K562 (cell line): Measurements from ENCODE around the gene B2M. TPM values are rescaled to one million over a fixed set of nuclear protein-coding genes. Genes with fewer than 3 reads are reported as not detected.
"Not testable (repeated sequence)": the region's sequence is repeated elsewhere in the genome, so short reads cannot be mapped to it uniquely, and the experiment has no call there.

Experiments used
- ATAC-seq: fragments of 200-7000 bp; cut with Tn5 transposase; 3 replicates; pipeline ENCODE4 v1.9.1; 2020; ENCODE audit warnings: moderate library complexity
- BruUV-seq: library from RNA; stranded (reverse); fragments of 400-500 nt; replicated peaks from 2 replicates; lab custom pipeline; 2021; lab: Mats Ljungman, UMichigan
- CTCF ChIA-PET: fragments of 300-600 bp; formaldehyde crosslinking; extraction: SDS; loops from one replicate; lab custom pipeline; 2021; ENCODE audit warnings: low intra/inter-chr PET ratio; lab: Yijun Ruan, JAX
- POLR2A ChIA-PET: fragments of 300-600, 350-650 bp; sonication (Branson Sonifier 250); formaldehyde crosslinking; extraction: SDS; loops from one replicate; lab custom pipeline; 2021; ENCODE audit warnings: antibody characterized with exemption, inconsistent platforms; lab: Yijun Ruan, JAX
- DNase-seq, 4 experiments: peaks; one replicate each; pipeline versions ENCODE4 v3.0.0 to v3.0.0-alpha.2; 2011 to 2018; ENCODE audit warnings: low spot score in 3 of 4, mixed read lengths in 3 of 4; ENCODE audit errors: extremely low read depth in 1 of 4
- FAIRE-seq: peaks from 2 replicates; lab custom pipeline; 2011; peaks lifted over from hg19 to GRCh38; lab: Jason Lieb, UNC
- H2AFZ ChIP-seq: 2 replicates; pipeline ENCODE4 v1.6.0; 2011; ENCODE audit warnings: low read depth, low read length, control low read depth, inconsistent platforms
- H3K27ac ChIP-seq: fragments of 200-600 bp; 3 replicates; pipeline ENCODE4 v1.8.0; 2011; ENCODE audit warnings: low read depth, mild to moderate bottlenecking, control low read depth, inconsistent platforms, low read length, moderate library complexity, mixed read lengths; ENCODE audit errors: extremely low read depth
- H3K27me3 ChIP-seq, 2 experiments: fragments of 300-600 bp in 1 of 2; 2 replicates in 1 of 2; 3 replicates in 1 of 2; pipeline versions ENCODE4 v1.6.0 to v1.8.0; 2011; ENCODE audit warnings: inconsistent platforms in 2 of 2, low read length in 2 of 2, mild to moderate bottlenecking in 1 of 2, mixed read lengths in 1 of 2, moderate library complexity in 1 of 2; ENCODE audit not compliant: control insufficient read depth in 2 of 2, insufficient read depth in 2 of 2
- H3K36me3 ChIP-seq: fragments of 300-600 bp; 3 replicates; pipeline ENCODE4 v1.8.0; 2011; ENCODE audit warnings: mild to moderate bottlenecking, low read length, inconsistent platforms; ENCODE audit not compliant: control insufficient read depth, insufficient read depth
- H3K4me1 ChIP-seq, 2 experiments: fragments of 200-600 bp in 1 of 2; replicated peaks in 1 of 2; 2 replicates in 1 of 2; 3 replicates in 1 of 2; pipeline versions ENCODE4 v1.5.1 to v1.8.0; 2011; ENCODE audit warnings: inconsistent platforms in 2 of 2, low read length in 2 of 2, mild to moderate bottlenecking in 1 of 2, mixed read lengths in 1 of 2, moderate library complexity in 1 of 2; ENCODE audit not compliant: control insufficient read depth in 2 of 2, insufficient read depth in 2 of 2
- H3K4me2 ChIP-seq: 2 replicates; pipeline ENCODE4 v1.6.1; 2011; ENCODE audit warnings: low read length, control low read depth, inconsistent platforms, mixed read lengths; ENCODE audit not compliant: insufficient read depth
- H3K4me3 ChIP-seq: fragments of 200-600 bp; sonication (generic), shearing (Covaris generic); 2 replicates; pipeline ENCODE4 v1.5.1; 2016; ENCODE audit warnings: control low read depth, inconsistent platforms
- H3K79me2 ChIP-seq: fragments of 200-600 bp; 3 replicates; pipeline ENCODE4 v1.8.0; 2011; ENCODE audit warnings: low read length, inconsistent platforms; ENCODE audit not compliant: control insufficient read depth, insufficient read depth
- H3K9ac ChIP-seq, 2 experiments: 2 replicates each; pipeline versions ENCODE4 v1.6.0 to v1.6.1; 2011; ENCODE audit warnings: low read depth in 2 of 2, low read length in 2 of 2, control low read depth in 1 of 2, inconsistent platforms in 1 of 2, mild to moderate bottlenecking in 1 of 2, mixed read lengths in 1 of 2; ENCODE audit not compliant: insufficient read depth in 1 of 2
- H3K9me1 ChIP-seq: one replicate; pipeline ENCODE4 v1.6.0; 2011; ENCODE audit warnings: inconsistent platforms, mild to moderate bottlenecking, low read length, moderate library complexity; ENCODE audit not compliant: control insufficient read depth, insufficient read depth
- H3K9me3 ChIP-seq: replicated peaks from 2 replicates; pipeline ENCODE4 v1.5.1; 2011; ENCODE audit warnings: low read depth, low read length, inconsistent platforms; ENCODE audit not compliant: control insufficient read depth, insufficient read depth
- H4K20me1 ChIP-seq: replicated peaks from 2 replicates; pipeline ENCODE4 v1.6.1; 2011; ENCODE audit warnings: low read length, inconsistent platforms, mixed read lengths; ENCODE audit not compliant: control insufficient read depth, insufficient read depth
- GTF2F1 ChIP-seq: IDR thresholded peaks from 2 replicates; pipeline ENCODE4 v1.6.1; 2011; ENCODE audit warnings: low read depth, low read length, improper control_type of control experiment
- POLR2A ChIP-seq: fragments of 450-650 bp; conservative IDR thresholded peaks from 2 replicates; pipeline ENCODE4 v1.6.1; 2016
- SUPT5H ChIP-seq: fragments of 450-650 bp; IDR thresholded peaks from 2 replicates; pipeline ENCODE4 v1.6.1; 2016
- YY1 ChIP-seq, 3 experiments: IDR thresholded peaks; 2 replicates each; pipeline ENCODE4 v1.6.1; 2011; ENCODE audit warnings: low read length in 2 of 3, mild to moderate bottlenecking in 2 of 3, moderate library complexity in 2 of 3, borderline replicate concordance in 1 of 3, control low read depth in 1 of 3, low read depth in 1 of 3; ENCODE audit not compliant: insufficient read depth in 3 of 3, insufficient replicate concordance in 2 of 3, control insufficient read depth in 1 of 3, insufficient read length in 1 of 3; ENCODE audit errors: extremely low read depth in 1 of 3
- ZNF277 ChIP-seq: fragments of 250-450 bp; sonication (Bioruptor Pico); IDR thresholded peaks from 2 replicates; pipeline ENCODE4 v1.8.0; 2022; ENCODE audit warnings: inconsistent platforms, mild to moderate bottlenecking, moderate library complexity, borderline replicate concordance
- WGBS: fragments of 100-300 bp; shearing (Covaris generic); methylation state at CpG from one replicate; pipeline ENCODE4 v1.1.6; 2016; ENCODE audit warnings: low coverage, mixed read lengths; ENCODE audit not compliant: insufficient coverage; ENCODE audit errors: missing lambda C conversion rate; 5-methylcytosine and 5-hydroxymethylcytosine counted together
- in situ Hi-C: fragments of 300-500 bp; cut with MboI; formaldehyde crosslinking; loops from 4 replicates; pipeline ENCODE4 v1.15.0; 2018; ENCODE audit warnings: inconsistent platforms, mixed read lengths
- intact Hi-C: fragments of 100-400 bp; cut with micrococcal nuclease; formaldehyde crosslinking; loops from 2 replicates; pipeline ENCODE4 v1.14.2; 2022
- polyA plus RNA-seq, 8 experiments: library from polyadenylated mRNA; depleted of rRNA in 4 of 8; stranded (reverse) in 5 of 8; unstranded in 3 of 8; fragments of >200 nt; fragmentation: Nextera tagmentation in 2 of 8; fragmentation: Illumina TruSeq in 1 of 8; extraction: Ambion mirVana in 2 of 8; extraction: Trizol in 1 of 8; gene quantifications; 2 replicates each; pipeline versions ENCODE4 v1.2.1 to v1.2.3, GENCODE V29; 2011 to 2014; ENCODE audit warnings: inconsistent platforms in 1 of 8, missing spikeins in 1 of 8
- total RNA-seq, 7 experiments: library from RNA; depleted of rRNA in 6 of 7; stranded (reverse); fragments of >200 nt in 6 of 7; fragmentation: Illumina TruSeq in 2 of 7; extraction: Trizol in 2 of 7; gene quantifications; 2 replicates each; pipeline versions ENCODE4 v1.2.1 to v1.2.3, GENCODE V29; 2011 to 2021; ENCODE audit warnings: low replicate concordance in 1 of 7
- TF ChIP-seq, protein P1 (sequence below): sonication (generic); formaldehyde crosslinking; IDR thresholded peaks from 2 replicates; pipeline ENCODE4 v1.8.0; 2022; ENCODE audit warnings: mild to moderate bottlenecking, missing genetic modification reagents

B2M gene
- total and polyA plus RNA-seq, 9 of the 15 experiments (the other 6 are each of a cell fraction or from before 2014, with no cell fraction given), result 460 to 3,138 (median 1,032) TPM

DNA sequence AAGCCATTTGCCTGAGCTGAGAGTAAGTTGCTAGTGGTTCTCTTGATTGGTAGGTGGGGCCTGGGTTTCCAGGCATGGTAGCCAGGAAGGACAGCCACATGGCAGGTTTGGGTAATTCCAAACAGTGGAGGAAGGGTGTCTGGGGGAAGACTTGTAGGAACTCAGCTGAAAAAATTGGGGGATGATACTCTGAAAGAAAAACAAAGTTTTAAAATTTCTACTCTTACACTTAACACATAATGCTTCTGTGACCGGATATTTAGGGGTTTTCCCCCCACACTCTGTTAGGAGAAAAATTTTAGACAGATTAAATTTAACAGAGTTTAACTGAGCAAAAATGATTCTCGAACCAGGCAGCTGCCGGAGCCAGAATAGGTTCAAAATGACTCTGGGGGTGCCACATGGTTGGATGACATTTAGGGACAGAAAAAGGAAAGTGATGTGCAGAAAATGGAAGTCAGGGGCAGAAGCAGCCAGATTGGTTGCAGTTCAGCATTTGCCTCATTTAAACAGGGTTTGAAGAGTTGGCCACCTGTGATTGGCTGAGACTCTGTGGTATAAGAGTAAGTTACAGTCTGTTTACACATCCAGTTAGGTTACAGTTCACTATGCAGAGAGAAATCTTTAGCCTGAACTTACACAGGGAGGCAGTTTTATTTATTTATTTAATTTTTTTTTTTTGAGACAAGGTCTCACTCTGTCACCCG is 8.1 kb downstream of the B2M start (continued):
- TF ChIP-seq, protein P1, sequence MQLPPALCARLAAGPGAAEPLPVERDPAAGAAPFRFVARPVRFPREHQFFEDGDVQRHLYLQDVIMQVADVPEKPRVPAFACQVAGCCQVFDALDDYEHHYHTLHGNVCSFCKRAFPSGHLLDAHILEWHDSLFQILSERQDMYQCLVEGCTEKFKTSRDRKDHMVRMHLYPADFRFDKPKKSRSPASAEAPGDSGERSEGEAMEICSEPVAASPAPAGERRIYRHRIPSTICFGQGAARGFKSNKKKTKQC (CRISPR knock-in tag), result no peak
- TF ChIP-seq ZNF277 (CRISPR knock-in tag) (no peak), YY1 (IDR thresholded peaks at IDR 0.05; ENCODE audit: borderline replicate concordance in 1 of 3, control insufficient read depth in 1 of 3, extremely low read depth in 1 of 3, insufficient read depth in 3 of 3, insufficient read length in 1 of 3, insufficient replicate concordance in 2 of 3, low read depth in 1 of 3, low read length in 2 of 3) (peak in 2 of 3 experiments; percentile 17 to 21), GTF2F1 (no peak)

- intact Hi-C loops, result loop anchor here (10.0 kb wide), 2 partner anchors 125 to 205 kb away; no protein-coding TSS in a partner anchor
- in situ Hi-C loops, H3K4me2 ChIP-seq, H3K9me1 ChIP-seq, H3K27me3 ChIP-seq, H3K79me2 ChIP-seq, H3K9ac ChIP-seq, DNase-seq, H3K9me3 ChIP-seq, H3K4me3 ChIP-seq, ATAC-seq, H2AFZ ChIP-seq, H4K20me1 ChIP-seq, FAIRE-seq, BruUV-seq, CTCF ChIA-PET, H3K4me1 ChIP-seq: not testable (repeated sequence)
- WGBS, result 83% methylated on average over 8 of the region's 8 CpGs
- H3K36me3 ChIP-seq, result peaks cover 39% of the 10 kb centered on the region
- H3K27ac ChIP-seq, result peak overlapping the region; percentile 37; the same call in 1 of the 3 replicates
- TF ChIP-seq POLR2A, result 0 out of 2 replicates have a peak, but pooled peaks have one; percentile 1
- TF ChIP-seq SUPT5H, result 0 out of 2 replicates have a peak, but pooled peaks have one; percentile 17
- POLR2A ChIA-PET, result interaction anchor here (1.0 to 10.1 kb wide), 6 partner anchors 7 to 56 kb away, joined by 3 to 136 read pairs (median 7); partner anchors contain the start of genes B2M, PATL2, SPG11 and TRIM69
Observed at GRCh38 chr15:44720000-44720435, 8.7 kb downstream of the B2M start.
